AML-193 (cell line): ENCODE measurements around the gene NDUFAB1.
"Not testable (repeated sequence)": the region's sequence is repeated elsewhere in the genome, so short reads cannot be mapped to it uniquely, and the experiment has no call there.

Experiments
- DNase-seq, 2 experiments: peaks; one replicate each; lab custom pipeline; 2025; lab: John Stamatoyannopoulos, UW

Gene NDUFAB1

GRCh38 chr16:23584186-23585076 lies 11.7 kb downstream of the NDUFAB1 start:
- DNase-seq, result no peak

- not testable (repeated sequence) for DNase-seq
Observed at GRCh38 chr16:23583271-23583670, 12.8 kb downstream of the NDUFAB1 start.

GRCh38 chr16:23581764-23582163 lies 14.4 kb downstream of the NDUFAB1 start:
- DNase-seq, result no peak

- DNase-seq, result no peak
Observed at GRCh38 chr16:23580391-23580790, 15.7 kb downstream of the NDUFAB1 start.

GRCh38 chr16:23579371-23579770 lies 16.7 kb downstream of the NDUFAB1 start:
- DNase-seq, result no peak

- DNase-seq, result peak; percentile 39 to 47
Observed at GRCh38 chr16:23578101-23578830, 17.9 kb downstream of the NDUFAB1 start.

- DNase-seq, result no peak
Observed at GRCh38 chr16:23577493-23577892, 18.6 kb downstream of the NDUFAB1 start.

GRCh38 chr16:23575834-23576233 lies 20.3 kb downstream of the NDUFAB1 start:
- no peak for DNase-seq

GRCh38 chr16:23573817-23574216 lies 22.3 kb downstream of the NDUFAB1 start:
- no peak for DNase-seq

- DNase-seq, result no peak
Observed at GRCh38 chr16:23572394-23572793, 23.7 kb downstream of the NDUFAB1 start.

- no peak for DNase-seq
Observed at GRCh38 chr16:23571895-23572294, 24.2 kb downstream of the NDUFAB1 start.

GRCh38 chr16:23570992-23571632 lies 25.0 kb downstream of the NDUFAB1 start:
- DNase-seq, result no peak

GRCh38 chr16:23567602-23568001 lies 28.5 kb downstream of the NDUFAB1 start:
- no peak for DNase-seq

GRCh38 chr16:23566724-23567123 lies 29.4 kb downstream of the NDUFAB1 start:
- no peak for DNase-seq

GRCh38 chr16:23564575-23565363 lies 31.3 kb downstream of the NDUFAB1 start:
- no peak for DNase-seq

GRCh38 chr16:23563186-23563585 lies 32.9 kb downstream of the NDUFAB1 start:
- no peak for DNase-seq

- no peak for DNase-seq
Observed at GRCh38 chr16:23562505-23562904, 33.6 kb downstream of the NDUFAB1 start.

GRCh38 chr16:23561586-23561985 lies 34.5 kb downstream of the NDUFAB1 start:
- no peak for DNase-seq

GRCh38 chr16:23557779-23558702 lies 38.1 kb downstream of the NDUFAB1 start:
- DNase-seq, result no peak

GRCh38 chr16:23556881-23557778 lies 39.0 kb downstream of the NDUFAB1 start, which contains the start of the genes EARS2 and UBFD1:
Gene EARS2 (minus strand): TSS chr16:23557350. CDS start chr16:23557343, 7 bp downstream.
Gene UBFD1 (plus strand): TSS chr16:23557727. CDS start chr16:23557743, 16 bp downstream.
- DNase-seq, result peak; percentile 93 to 95
